CD4-positive, alpha-beta T cell treated with Interleukin-4 for 4 hours (primary cell): ENCODE measurements around the gene PTRHD1.

ENCODE experiments used
- DNase-seq: peaks from one replicate; pipeline ENCODE4 v3.0.0-alpha.2; 2020

The PTRHD1 gene

GRCh38 chr2:24749069-24749691 lies 44.0 kb downstream of the PTRHD1 start:
- no peak for DNase-seq

- DNase-seq: no peak
Measured at GRCh38 chr2:24747299-24747698, 45.9 kb downstream of the PTRHD1 start.

- peak; percentile 6 for DNase-seq
Measured at GRCh38 chr2:24745825-24746224, 47.4 kb downstream of the PTRHD1 start.

GRCh38 chr2:24744356-24744755 lies 48.8 kb downstream of the PTRHD1 start:
- DNase-seq: no peak

- DNase-seq: peak; percentile 8
Measured at GRCh38 chr2:24743924-24744323, 49.3 kb downstream of the PTRHD1 start.

- no peak for DNase-seq
Measured at GRCh38 chr2:24742730-24743129, 50.5 kb downstream of the PTRHD1 start.

GRCh38 chr2:24740142-24740541 lies 53.0 kb downstream of the PTRHD1 start:
- DNase-seq: no peak
